ENCODE data around the gene SNN.

Gene SNN

DNA sequence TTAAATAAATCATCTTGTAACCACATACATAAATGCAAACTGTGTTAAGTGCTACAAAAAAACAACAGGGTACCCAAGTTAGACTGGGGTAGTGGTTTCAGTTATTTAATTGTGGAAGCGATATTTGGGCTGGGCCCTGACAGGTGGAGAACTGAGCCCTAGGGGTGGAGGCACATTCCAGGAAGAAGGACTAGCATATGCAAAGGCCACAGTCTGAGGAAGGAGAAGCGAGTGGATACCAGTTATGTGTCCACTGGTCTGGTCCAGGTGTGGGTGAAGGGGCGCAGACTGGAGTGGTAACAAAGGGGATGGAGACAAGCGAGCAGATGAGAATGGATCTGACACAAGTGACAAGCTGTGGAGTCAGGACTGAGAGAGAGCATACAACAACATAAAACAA lies 51.5 kb downstream of the SNN start:
- Histone ChIP-seq H3K36me3 (ENCODE audit: control insufficient read depth in 1 of 2, insufficient read depth in 2 of 2, low read length in 2 of 2) (peaks cover 19 to 23% of the 10 kb centered on the region in 2 experiments), H2BK12ac (ENCODE audit: low read length) (no peak overlapping the region), H3K27ac (ENCODE audit: low read depth, low read length) (no peak overlapping the region), H3K9ac (ENCODE audit: low read length) (peak overlapping the region; percentile 82), H3K18ac (ENCODE audit: low read length) (no peak overlapping the region), H4K91ac (ENCODE audit: low read depth, low read length) (no peak overlapping the region), H3K14ac (ENCODE audit: low read length) (no peak overlapping the region), H3K79me1 (ENCODE audit: low read length) (no peaks in the 10 kb centered on the region), H2BK5ac (ENCODE audit: low read depth, low read length, poor library complexity) (no peak overlapping the region), H2BK120ac (ENCODE audit: insufficient read depth, low read length, poor library complexity) (no peak overlapping the region), H2AK5ac (ENCODE audit: low read length) (no peak overlapping the region), H4K8ac (ENCODE audit: low read depth, low read length) (no peak overlapping the region), H3K4me2 (ENCODE audit: low read length) (no peak overlapping the region), H3K4ac (ENCODE audit: low read depth, low read length) (no peak overlapping the region), H4K12ac (ENCODE audit: low read depth, low read length) (no peak overlapping the region), H3K27me3 (ENCODE audit: insufficient read depth, low read length) (no peaks in the 10 kb centered on the region), H2AFZ (ENCODE audit: insufficient read depth, low read length, poor library complexity) (no peak overlapping the region), H3K23ac (ENCODE audit: low read length) (peak overlapping the region; percentile 82), H3K4me3 (ENCODE audit: low read depth, low read length) (no peak overlapping the region), H3K79me2 (ENCODE audit: control insufficient read depth, insufficient read depth, low read length, poor library complexity) (no peaks in the 10 kb centered on the region), H3K4me1 (ENCODE audit: control insufficient read depth in 1 of 2, insufficient read depth in 2 of 2, low read length in 2 of 2) (no peaks in the 10 kb centered on the region), H3K9me3 (ENCODE audit: insufficient read depth, low read depth, low read length) (no peaks in the 10 kb centered on the region)
- no CpG with 5 or more reads among the region's 4 CpGs for WGBS (ENCODE audit: extremely low coverage, insufficient coverage, insufficient read length)
- DNase-seq: no peak

DNA sequence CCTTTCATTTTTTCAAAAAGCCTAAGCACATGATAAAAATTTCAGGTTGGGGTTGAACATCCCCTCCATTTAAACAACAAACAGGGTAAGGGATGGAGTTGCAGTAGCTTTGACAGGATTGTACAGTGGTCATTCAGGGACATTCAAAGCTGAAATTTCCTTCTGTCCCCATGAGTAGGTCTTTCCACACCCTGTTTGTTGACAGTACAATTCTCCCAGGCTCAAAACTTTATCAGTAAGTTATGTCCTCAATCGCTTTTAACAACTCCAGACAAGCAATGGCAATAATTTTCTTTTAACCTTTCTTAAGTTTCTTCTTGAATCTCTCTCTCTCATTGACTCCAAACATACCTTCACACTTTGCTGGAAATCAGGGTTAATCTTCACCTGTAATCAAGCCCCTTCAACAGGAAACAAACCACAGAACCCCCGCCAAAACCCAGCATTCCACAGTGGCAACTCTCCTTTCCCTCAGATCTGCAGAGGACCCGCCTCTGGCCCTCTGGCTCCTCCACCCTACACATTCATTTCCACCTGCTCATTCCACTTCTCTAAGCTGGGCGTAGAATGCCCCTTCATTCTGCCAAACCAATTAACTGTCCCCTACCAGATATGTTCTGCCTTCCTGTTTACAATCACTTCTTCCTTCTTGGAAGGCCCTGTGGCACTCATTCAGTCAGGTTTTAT lies 53.7 kb downstream of the SNN start:
- H3K36me3 ChIP-seq (ENCODE audit: control insufficient read depth in 1 of 2, insufficient read depth in 2 of 2, low read length in 2 of 2): peaks cover 28 to 31% of the 10 kb centered on the region in 2 experiments
- H3K18ac ChIP-seq (ENCODE audit: low read length): no peak overlapping the region
- no peak overlapping the region for H2AK5ac ChIP-seq (ENCODE audit: low read length)
- no peaks in the 10 kb centered on the region for H3K4me1 ChIP-seq (ENCODE audit: control insufficient read depth in 1 of 2, insufficient read depth in 2 of 2, low read length in 2 of 2)
- WGBS (ENCODE audit: extremely low coverage, insufficient coverage, insufficient read length): no CpG with 5 or more reads among the region's 4 CpGs
- H3K9me3 ChIP-seq (ENCODE audit: insufficient read depth, low read depth, low read length): no peaks in the 10 kb centered on the region
- no peak overlapping the region for H2BK5ac ChIP-seq (ENCODE audit: low read depth, low read length, poor library complexity)
- no peak for DNase-seq
- H2BK12ac ChIP-seq (ENCODE audit: low read length): no peak overlapping the region
- H4K91ac ChIP-seq (ENCODE audit: low read depth, low read length): no peak overlapping the region
- H3K79me1 ChIP-seq (ENCODE audit: low read length): no peaks in the 10 kb centered on the region
- H3K27me3 ChIP-seq (ENCODE audit: insufficient read depth, low read length): no peaks in the 10 kb centered on the region
- H3K23ac ChIP-seq (ENCODE audit: low read length): no peak overlapping the region
- H3K9ac ChIP-seq (ENCODE audit: low read length): no peak overlapping the region
- H3K4me3 ChIP-seq (ENCODE audit: low read depth, low read length): no peak overlapping the region
- H3K4ac ChIP-seq (ENCODE audit: low read depth, low read length): no peak overlapping the region
- H3K79me2 ChIP-seq (ENCODE audit: control insufficient read depth, insufficient read depth, low read length, poor library complexity): no peaks in the 10 kb centered on the region
- no peak overlapping the region for H4K8ac ChIP-seq (ENCODE audit: low read depth, low read length)
- no peak overlapping the region for H4K12ac ChIP-seq (ENCODE audit: low read depth, low read length)
- no peak overlapping the region for H2BK120ac ChIP-seq (ENCODE audit: insufficient read depth, low read length, poor library complexity)
- H2AFZ ChIP-seq (ENCODE audit: insufficient read depth, low read length, poor library complexity): no peak overlapping the region
- H3K4me2 ChIP-seq (ENCODE audit: low read length): no peak overlapping the region
- H3K27ac ChIP-seq (ENCODE audit: low read depth, low read length): no peak overlapping the region
- H3K14ac ChIP-seq (ENCODE audit: low read length): no peak overlapping the region

DNA sequence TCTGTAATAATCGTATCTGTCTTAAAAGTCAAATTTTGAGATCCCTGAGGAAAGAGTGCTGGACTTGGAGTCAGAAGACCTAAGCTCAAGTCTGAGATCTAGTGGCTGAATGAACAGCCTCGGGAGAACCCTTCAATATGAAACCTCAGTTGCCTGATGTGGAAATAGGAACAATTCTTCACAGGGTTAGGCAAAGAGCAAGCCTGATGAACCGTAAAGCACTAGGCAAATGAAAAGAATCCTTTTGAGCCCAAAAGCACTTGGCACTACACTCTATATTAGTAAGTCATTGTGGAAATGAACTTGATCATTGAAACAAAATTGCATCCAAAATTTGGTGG lies 54.2 kb downstream of the SNN start:
- no peak overlapping the region for H2BK120ac ChIP-seq (ENCODE audit: insufficient read depth, low read length, poor library complexity)
- H3K4me2 ChIP-seq (ENCODE audit: low read length): no peak overlapping the region
- no peak overlapping the region for H3K14ac ChIP-seq (ENCODE audit: low read length)
- no peak overlapping the region for H2BK5ac ChIP-seq (ENCODE audit: low read depth, low read length, poor library complexity)
- no peak overlapping the region for H2BK12ac ChIP-seq (ENCODE audit: low read length)
- no peak overlapping the region for H2AFZ ChIP-seq (ENCODE audit: insufficient read depth, low read length, poor library complexity)
- H3K4me1 ChIP-seq (ENCODE audit: control insufficient read depth in 1 of 2, insufficient read depth in 2 of 2, low read length in 2 of 2): no peaks in the 10 kb centered on the region
- no peak for DNase-seq
- no peak overlapping the region for H3K18ac ChIP-seq (ENCODE audit: low read length)
- no peak overlapping the region for H4K8ac ChIP-seq (ENCODE audit: low read depth, low read length)
- H3K4me3 ChIP-seq (ENCODE audit: low read depth, low read length): no peak overlapping the region
- H3K9me3 ChIP-seq (ENCODE audit: insufficient read depth, low read depth, low read length): no peaks in the 10 kb centered on the region
- no peak overlapping the region for H4K12ac ChIP-seq (ENCODE audit: low read depth, low read length)
- no peak overlapping the region for H3K9ac ChIP-seq (ENCODE audit: low read length)
- H3K79me2 ChIP-seq (ENCODE audit: control insufficient read depth, insufficient read depth, low read length, poor library complexity): no peaks in the 10 kb centered on the region
- no CpG with 5 or more reads among the region's 3 CpGs for WGBS (ENCODE audit: extremely low coverage, insufficient coverage, insufficient read length)
- no peaks in the 10 kb centered on the region for H3K79me1 ChIP-seq (ENCODE audit: low read length)
- H3K23ac ChIP-seq (ENCODE audit: low read length): no peak overlapping the region
- no peaks in the 10 kb centered on the region for H3K27me3 ChIP-seq (ENCODE audit: insufficient read depth, low read length)
- no peak overlapping the region for H3K4ac ChIP-seq (ENCODE audit: low read depth, low read length)
- H3K36me3 ChIP-seq (ENCODE audit: control insufficient read depth in 1 of 2, insufficient read depth in 2 of 2, low read length in 2 of 2): peaks cover 28 to 31% of the 10 kb centered on the region in 2 experiments
- no peak overlapping the region for H2AK5ac ChIP-seq (ENCODE audit: low read length)
- no peak overlapping the region for H4K91ac ChIP-seq (ENCODE audit: low read depth, low read length)
- no peak overlapping the region for H3K27ac ChIP-seq (ENCODE audit: low read depth, low read length)

DNA sequence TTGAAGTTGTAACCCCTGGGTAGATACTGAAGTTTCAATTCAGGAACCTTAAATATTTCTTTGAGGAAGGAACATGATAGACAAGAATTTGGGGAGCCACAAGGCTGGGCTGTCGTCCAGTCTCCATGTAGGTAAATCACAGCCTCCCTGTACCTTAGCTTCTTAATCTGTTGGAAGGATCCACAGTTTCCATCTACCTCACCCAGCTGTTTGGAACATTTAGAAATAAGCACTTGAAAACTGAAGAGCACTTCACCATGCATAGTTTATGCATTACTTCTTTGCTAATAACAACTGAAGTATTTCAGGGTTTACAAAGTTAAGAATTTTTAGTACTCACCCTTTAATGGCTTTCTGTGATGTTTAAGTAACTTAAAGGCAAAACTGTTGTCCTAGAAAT lies 57.2 kb downstream of the SNN start:
- WGBS (ENCODE audit: extremely low coverage, insufficient coverage, insufficient read length): no CpG with 5 or more reads among the region's 1 CpG
- no peaks in the 10 kb centered on the region for H3K79me1 ChIP-seq (ENCODE audit: low read length)
- no peak overlapping the region for H2BK12ac ChIP-seq (ENCODE audit: low read length)
- no peaks in the 10 kb centered on the region for H3K27me3 ChIP-seq (ENCODE audit: insufficient read depth, low read length)
- H3K14ac ChIP-seq (ENCODE audit: low read length): no peak overlapping the region
- no peaks in the 10 kb centered on the region for H3K79me2 ChIP-seq (ENCODE audit: control insufficient read depth, insufficient read depth, low read length, poor library complexity)
- H2BK120ac ChIP-seq (ENCODE audit: insufficient read depth, low read length, poor library complexity): no peak overlapping the region
- H3K36me3 ChIP-seq (ENCODE audit: control insufficient read depth in 1 of 2, insufficient read depth in 2 of 2, low read length in 2 of 2): peaks cover 33 to 37% of the 10 kb centered on the region in 2 experiments
- no peak overlapping the region for H3K4ac ChIP-seq (ENCODE audit: low read depth, low read length)
- H3K18ac ChIP-seq (ENCODE audit: low read length): no peak overlapping the region
- H3K4me1 ChIP-seq (ENCODE audit: control insufficient read depth in 1 of 2, insufficient read depth in 2 of 2, low read length in 2 of 2): no peaks in the 10 kb centered on the region
- no peak overlapping the region for H2BK5ac ChIP-seq (ENCODE audit: low read depth, low read length, poor library complexity)
- no peak overlapping the region for H3K23ac ChIP-seq (ENCODE audit: low read length)
- H3K9ac ChIP-seq (ENCODE audit: low read length): no peak overlapping the region
- no peak overlapping the region for H4K12ac ChIP-seq (ENCODE audit: low read depth, low read length)
- no peak overlapping the region for H3K27ac ChIP-seq (ENCODE audit: low read depth, low read length)
- H2AK5ac ChIP-seq (ENCODE audit: low read length): no peak overlapping the region
- no peak overlapping the region for H2AFZ ChIP-seq (ENCODE audit: insufficient read depth, low read length, poor library complexity)
- no peak overlapping the region for H3K4me3 ChIP-seq (ENCODE audit: low read depth, low read length)
- H3K9me3 ChIP-seq (ENCODE audit: insufficient read depth, low read depth, low read length): no peaks in the 10 kb centered on the region
- no peak overlapping the region for H4K8ac ChIP-seq (ENCODE audit: low read depth, low read length)
- H4K91ac ChIP-seq (ENCODE audit: low read depth, low read length): no peak overlapping the region
- DNase-seq: no peak
- H3K4me2 ChIP-seq (ENCODE audit: low read length): no peak overlapping the region

Measured in trophoblast cell (in vitro differentiated cells and primary cell).